ENCODE data around the gene DSCAML1. TPM values are rescaled to one million over a fixed set of nuclear protein-coding genes. Genes with fewer than 3 reads are reported as not detected.

The DSCAML1 gene
- total RNA-seq, 1 donor from 2014 or later = 0.22 TPM

DNA sequence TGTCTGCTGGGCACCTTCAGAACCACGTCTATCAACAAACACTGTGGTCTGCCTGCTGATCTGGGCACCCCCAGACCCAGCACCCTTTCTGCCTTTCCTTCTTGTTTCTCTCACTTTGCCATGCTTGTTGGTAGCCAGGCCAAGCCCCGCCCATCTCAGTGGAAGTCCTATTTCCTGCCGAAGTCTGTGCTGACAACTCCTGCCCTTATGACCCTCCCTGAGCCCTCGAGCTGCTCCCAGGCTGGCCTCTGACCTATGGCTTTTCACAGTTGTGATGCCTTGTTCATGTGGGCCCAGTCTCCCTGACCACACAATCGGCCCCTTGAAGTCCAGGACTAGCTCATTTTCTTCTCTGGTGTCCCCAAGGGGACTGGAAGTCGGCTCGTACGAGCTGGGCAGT lies 132.1 kb downstream of the DSCAML1 start:
- ATAC-seq (peak; percentile 27), DNase-seq (ENCODE audit: missing footprints) (no peak)
- intact Hi-C loops (cut with DNase I) = no loop called here

DNA sequence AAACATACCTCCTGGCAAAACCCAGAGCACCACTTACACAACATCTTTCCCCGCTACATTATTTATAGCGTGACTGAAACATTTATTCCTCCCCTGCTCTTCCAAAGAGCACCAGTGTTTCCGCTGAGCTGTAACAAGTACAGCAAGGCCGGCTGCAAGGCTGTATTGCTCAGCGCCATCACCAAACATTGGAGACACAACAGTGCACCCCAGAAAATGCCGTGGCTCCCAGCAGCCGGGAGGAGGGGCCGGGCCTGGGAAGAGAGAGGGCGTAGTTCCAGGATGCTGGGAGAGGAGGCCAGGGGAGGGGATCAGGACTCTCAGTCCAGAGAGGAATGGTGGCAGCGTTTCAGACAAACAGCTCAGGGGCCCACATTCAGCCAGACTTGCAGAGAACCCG lies 133.2 kb downstream of the DSCAML1 start:
- no peak for ATAC-seq
- intact Hi-C loops (cut with DNase I) = no loop called here
- DNase-seq (ENCODE audit: missing footprints) = no peak

DNA sequence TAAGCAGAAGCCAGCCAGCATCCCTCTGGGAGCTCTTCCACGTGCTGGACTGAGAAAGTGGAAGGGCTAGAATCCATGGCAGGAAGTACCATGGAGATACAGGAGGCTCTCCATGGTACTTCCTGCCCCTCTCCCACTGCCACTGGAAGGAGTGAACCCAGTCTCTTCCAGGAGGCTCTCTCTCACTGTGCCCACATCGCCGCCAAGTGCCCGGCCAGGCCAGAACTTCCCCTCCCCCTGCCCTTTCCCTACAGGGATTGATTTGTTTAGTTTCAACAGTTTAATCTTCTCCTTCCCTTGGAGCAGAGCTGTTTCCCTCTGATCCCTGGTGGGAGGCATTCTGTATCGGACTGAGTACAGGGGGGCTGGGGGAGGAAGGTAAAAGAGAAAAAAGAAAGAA lies 133.6 kb downstream of the DSCAML1 start:
- DNase-seq (ENCODE audit: missing footprints) = no peak
- intact Hi-C loops (cut with DNase I) = no loop called here
- no peak for ATAC-seq

DNA sequence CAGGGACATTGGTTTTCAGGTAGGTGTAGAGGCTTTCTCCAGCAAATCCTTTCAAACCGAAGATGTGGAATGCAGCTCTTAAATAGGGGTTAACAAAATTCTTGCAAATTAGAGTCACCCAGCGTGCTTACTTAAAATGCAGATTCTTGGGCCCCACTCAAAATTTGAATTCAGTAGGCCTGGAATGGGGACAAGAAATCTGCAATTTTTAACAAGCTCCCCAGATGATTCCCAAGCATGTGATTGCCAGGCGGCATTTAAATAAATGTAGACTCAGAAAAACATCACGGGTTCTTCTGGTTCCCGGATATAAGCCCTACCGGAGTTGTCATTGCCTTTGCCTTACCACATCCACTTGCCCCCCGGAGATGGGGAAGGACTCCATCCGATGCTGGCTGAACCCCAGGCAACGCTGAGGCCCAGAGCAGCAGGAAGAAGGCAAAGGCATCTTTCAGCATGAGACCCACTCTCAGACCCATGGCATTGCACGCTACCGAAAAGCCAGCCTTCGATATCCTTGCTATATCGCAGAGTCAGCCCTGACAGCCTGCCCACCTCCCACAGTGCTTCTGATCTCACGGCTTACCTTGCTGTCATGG lies 134.2 kb downstream of the DSCAML1 start:
- intact Hi-C loops (cut with DNase I) = no loop called here
- ATAC-seq (no peak), DNase-seq (ENCODE audit: missing footprints) (no peak)

DNA sequence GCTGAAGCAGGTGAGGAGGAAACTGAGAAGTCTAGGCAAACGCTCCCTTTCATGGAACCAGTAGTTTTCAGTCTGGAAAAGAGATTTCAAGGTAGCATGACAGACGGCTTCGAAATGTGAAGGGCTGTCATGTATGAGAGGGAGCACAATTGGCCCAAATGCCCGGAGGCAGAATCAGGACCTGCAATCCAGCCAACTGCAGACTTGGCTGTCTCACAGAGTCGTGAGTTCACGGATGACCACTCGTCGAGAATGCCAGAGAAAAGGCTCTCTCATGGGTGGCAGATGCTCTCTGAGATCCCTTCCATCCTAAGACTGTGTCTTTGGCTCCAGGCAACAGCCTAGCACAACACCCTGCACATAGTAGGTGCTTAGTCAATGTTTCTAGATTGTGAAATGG lies 134.8 kb downstream of the DSCAML1 start:
- DNase-seq (ENCODE audit: missing footprints) = no peak
- no peak for ATAC-seq
- intact Hi-C loops (cut with DNase I) = no loop called here

DNA sequence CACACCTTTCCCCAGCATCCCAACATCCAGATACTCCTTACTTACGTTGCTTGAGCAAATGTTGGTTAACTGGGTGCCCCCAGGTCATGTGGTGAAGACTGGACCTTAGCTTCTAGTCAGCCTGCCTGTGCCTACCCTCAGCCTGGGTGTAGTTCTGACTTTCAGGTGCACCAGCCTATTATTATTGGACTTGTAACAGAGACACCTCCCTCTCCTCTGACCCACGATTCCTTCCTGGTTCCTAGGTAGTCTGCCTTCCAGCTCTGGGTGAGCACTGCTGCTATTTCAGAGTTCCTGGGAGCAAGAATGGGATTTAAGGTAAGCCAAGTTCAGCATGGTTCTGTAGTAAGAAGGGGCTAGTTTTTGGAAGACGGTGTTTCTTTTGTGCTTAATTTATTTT lies 138.2 kb downstream of the DSCAML1 start:
- intact Hi-C loops (cut with DNase I) = no loop called here
- no peak for ATAC-seq

DNA sequence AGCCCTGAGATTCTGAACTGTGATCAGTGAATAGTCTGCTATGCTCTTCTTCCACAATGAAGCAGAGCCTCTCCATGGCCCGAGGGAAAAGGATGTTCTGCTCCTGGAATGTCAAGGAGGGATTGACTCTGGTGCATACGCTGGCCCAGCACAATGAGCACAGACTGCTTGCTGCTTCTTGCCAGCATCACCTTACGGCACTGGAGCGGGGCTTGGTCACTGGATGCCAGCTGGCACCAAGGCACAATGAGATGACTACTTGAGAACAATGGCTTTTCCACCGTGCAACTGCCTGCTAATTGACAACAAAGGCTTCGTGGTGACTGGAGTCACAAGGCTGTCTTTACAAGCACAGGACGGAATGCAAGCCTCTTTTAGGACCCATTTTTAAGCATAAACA lies 139.2 kb downstream of the DSCAML1 start:
- DNase-seq (ENCODE audit: missing footprints) (no peak), ATAC-seq (peak; percentile 79)
- intact Hi-C loops (cut with DNase I) = no loop called here

More for the DNA sequence above, 138.2 kb downstream of the DSCAML1 start:
- DNase-seq (ENCODE audit: missing footprints) = no peak

DNA sequence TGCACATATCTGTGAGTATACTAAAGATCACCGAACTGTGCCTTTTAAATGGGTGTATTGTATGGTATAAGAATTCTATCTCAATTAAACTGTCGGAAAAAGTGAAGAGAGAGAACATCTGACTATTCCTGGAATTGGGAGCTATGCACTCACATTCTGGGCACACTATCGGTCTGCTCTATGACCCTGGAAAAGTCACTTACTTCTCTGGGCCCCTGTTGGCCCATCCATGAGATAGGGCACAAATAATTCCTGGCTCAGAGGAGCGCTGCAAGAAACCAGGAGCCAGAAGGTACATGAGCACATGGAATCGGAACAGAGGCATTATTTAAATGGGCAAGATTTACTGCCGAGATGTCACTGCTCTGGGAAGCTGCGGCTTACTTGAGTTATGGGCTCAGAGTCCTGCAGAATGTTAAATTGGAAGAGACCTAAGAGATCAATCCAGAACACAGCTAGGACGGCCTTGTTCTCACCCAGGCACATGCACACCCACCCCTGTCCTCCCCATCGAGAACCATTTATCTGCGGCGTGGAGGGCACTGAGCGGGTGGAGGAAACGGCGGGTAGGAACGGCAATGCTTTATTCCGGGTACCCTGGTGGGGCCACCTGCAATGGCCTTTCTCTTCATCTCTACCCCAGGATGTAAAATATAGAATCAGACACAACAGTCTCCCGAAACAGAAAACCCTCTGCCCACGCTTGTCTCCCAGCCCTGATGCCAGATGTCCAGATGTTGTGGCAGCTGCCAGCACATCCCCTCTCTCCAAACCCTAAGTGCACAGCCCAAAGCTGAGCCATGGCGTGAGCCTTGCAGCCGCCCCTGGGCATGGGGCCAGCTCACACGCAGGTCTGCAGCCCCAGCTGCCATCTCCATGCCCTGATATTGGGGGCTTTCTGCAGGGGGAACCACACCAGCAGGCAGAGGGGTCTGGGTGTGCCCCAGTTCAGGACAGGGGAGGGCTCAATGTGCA lies 142.4 kb downstream of the DSCAML1 start:
- intact Hi-C loops (cut with DNase I) = no loop called here
- no peak for DNase-seq (ENCODE audit: missing footprints)
- ATAC-seq = no peak

DNA sequence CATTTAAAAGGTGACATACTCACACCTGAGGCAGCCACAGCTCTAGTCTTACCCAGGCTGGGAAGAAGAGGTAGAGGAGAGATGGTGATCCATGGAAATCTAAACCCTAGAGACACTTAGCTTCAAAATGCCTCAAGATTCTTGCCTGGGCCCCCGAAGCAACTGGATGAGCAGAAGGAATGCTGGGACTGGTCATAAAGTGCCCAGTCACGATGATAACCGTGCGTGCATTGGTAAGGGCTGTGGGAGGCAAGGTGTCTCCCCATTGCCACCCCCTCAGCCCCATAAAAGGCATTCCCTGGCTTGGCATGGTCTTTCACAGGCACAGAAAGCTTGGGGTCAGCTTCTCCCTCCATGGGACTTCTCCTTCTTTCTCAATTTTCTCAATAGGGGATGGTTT lies 144.5 kb downstream of the DSCAML1 start:
- intact Hi-C loops (cut with DNase I) = no loop called here
- no peak for DNase-seq (ENCODE audit: missing footprints)
- ATAC-seq = no peak

DNA sequence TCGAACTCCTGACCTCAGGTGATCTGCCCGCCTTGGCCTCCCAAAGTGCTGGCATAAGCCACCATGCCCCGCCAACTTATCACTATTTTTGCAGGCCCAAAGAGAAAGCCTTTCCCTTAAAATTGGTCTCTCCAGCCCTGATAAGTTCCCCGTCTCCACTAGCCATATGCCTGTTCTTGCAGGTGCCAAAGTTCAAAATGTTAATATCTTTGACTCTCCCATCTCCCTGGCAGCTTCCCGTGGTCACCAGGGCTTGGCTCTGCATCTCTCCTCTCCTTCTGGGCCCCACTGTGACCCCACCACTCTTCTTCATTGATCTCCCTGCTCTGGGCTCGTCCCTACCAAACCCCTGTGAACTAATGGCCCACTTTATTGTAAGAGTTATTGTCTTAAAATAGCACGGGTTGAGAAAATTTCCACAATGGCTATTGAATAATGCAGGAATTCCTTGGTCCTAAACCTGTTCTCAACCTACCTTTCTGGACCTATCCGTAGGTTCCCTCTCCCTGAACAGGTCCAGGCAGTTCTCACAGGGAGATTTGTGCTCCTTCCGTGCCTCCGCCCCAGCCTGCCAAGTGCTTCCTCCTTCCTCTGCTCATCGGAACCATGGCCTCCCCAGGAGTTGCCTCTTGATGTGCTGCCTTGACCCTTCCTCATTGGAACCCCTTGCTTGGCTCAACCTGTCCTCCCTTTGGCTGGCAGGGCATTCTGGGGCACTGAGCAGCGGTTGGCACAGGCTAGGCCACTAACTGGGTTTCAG lies 147.5 kb downstream of the DSCAML1 start:
- no peak for DNase-seq (ENCODE audit: missing footprints)
- intact Hi-C loops (cut with DNase I) = no loop called here

DNA sequence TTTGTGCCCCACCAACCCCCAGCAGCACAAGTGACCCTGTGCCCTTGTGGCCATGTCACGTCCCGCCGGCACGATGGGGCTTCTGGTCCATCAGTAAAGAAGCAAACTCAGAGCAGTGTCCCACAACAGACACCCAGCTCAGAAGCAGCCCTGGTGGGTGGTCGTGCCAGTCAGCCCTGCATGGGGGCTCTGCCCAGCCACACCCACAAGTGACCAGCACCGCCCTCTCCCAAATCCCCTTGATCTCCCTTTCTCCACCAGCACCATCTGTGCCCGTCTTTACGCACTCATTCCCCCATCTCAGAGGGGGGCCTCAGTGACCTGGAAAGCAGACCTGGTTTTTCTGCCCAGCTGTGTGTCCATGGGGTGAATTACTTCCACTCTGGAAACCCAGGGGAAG lies 149.1 kb downstream of the DSCAML1 start:
- no peak for DNase-seq (ENCODE audit: missing footprints)
- intact Hi-C loops (cut with DNase I) = no loop called here
- no peak for ATAC-seq

More for the DNA sequence above, 147.5 kb downstream of the DSCAML1 start:
- ATAC-seq = no peak

DNA sequence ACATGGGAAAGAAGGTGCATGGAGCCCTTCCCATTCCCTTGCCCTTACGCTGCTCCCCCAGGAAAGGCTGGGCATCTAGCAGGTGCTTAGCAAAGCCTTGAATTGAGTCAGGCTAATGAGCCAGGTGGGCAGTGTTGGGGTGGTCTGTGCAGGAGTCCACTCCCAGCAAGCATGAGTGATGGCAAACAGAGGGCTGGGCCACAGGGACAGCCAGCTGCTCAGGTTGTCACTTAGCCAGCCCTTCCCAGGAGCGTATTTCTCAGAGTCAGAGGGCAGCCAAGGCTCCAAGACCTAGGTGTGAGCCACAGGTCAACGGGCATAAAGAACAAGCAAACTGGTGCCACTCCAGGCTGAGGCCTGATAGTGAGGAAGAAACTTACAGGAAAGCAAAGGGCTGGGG lies 149.8 kb downstream of the DSCAML1 start:
- ATAC-seq (no peak), DNase-seq (ENCODE audit: missing footprints) (no peak)
- intact Hi-C loops (cut with DNase I) = no loop called here

DNA sequence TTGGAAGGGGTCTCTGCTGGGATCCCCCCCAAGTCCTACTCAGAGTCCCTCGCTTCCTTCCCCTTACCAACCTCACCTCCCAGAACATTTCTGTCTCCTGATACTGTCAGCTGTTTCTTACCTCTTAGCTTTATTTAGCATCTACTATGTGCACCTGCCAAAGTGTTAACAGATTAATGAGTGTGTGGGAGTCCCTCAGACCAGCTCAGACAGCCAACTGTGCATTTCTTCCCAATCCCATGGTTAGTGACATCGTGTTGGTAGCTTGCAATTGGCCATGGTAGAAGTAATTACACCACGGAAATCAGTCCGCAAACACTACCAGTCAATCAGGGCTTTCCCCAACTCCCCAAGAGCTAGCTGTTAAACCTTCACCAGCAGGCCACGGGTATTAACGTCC lies 150.6 kb downstream of the DSCAML1 start:
- no peak for DNase-seq (ENCODE audit: missing footprints)
- intact Hi-C loops (cut with DNase I) = no loop called here
- no peak for ATAC-seq

DNA sequence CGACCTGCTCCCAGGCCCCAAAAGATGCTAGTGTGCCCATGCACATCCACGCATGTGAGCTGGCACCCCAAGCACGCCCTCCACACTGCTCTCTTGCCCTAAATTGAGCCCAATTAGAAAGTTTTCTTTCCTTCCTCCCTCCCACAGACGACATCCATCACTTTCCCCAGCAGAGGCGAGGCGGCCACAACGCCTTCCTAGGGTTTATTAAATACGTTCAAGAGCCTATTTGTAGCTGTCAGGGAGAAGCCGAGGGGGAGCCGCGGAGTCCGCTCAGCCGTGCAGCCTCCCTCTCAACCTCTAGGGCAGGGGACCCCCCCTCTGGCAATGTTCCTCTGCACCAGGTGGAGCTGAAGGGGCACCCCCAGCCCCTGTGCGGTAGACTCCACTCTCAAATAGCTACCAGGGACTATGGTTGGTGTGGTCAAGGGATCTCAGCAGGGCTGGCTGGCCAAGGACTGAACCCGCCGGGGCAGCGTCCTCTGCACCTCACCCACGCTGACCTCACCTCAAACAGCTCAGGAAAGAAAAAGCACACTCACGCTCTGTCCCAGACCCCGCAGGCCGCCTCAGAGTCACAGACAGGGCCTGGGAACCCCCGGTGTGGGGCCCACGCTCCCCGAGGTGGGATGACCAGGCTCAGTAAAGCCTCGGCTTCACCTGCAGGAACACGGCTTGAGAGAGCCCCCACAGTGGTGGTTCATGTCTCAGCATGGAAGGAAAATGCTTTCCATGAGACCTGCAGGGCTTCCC lies 152.4 kb downstream of the DSCAML1 start:
- DNase-seq (ENCODE audit: missing footprints) = no peak
- ATAC-seq = no peak
- intact Hi-C loops (cut with DNase I) = no loop called here

DNA sequence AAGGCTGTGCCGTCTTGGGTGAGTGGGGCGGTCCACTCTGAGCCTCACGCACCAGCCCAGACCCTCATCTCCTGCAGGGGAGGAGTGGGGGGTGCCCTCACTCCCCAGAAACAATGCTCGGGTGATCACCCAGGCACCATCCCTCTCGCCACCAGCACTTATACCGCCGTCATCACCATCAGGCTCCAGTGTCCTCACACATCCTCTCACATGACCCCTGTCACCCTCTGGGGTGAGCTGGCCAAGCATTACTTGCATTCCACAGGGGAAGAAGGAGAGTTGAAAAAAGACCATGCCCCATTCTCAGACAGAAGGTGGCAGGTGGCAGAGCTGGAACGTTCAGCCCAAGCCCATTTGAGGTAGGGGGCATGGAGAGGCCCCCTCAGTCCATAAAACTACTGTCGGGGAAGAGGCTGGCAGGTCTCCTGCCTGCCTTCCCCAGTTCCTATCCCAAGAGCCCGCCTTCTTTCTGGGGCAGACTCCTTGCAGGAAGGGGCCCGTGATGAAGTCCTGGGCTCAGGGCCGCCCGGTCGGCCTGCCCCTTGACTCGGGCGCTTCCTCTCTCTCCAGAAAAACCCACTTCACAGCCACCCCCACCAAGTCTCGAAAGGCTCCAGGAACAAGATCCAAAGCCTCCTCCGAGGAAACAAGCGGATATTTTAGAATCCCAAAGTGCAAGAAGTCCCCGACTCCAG lies 153.3 kb downstream of the DSCAML1 start:
- ATAC-seq (peak; percentile 73), DNase-seq (ENCODE audit: missing footprints) (no peak)
- intact Hi-C loops (cut with DNase I) = no loop called here

DNA sequence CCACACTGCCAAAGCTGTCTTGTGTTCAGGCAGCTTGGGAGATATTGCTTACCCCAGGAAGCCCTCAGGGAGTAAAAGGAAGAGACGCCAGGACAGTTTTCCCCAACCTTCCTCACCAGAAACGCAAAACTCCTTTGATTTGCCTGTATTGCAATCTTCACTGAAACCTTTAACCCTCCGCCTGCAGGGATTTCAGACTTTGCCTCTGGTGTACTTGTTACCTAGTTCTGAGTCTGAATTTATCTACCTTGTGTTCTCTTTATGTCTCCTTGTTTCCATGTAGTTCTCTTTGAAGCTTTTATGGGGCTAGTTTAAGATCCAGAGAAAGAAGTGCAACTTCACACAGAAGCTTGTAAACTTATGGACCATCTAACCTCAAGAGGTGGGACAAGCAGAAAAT lies 154.2 kb downstream of the DSCAML1 start:
- ATAC-seq (no peak), DNase-seq (ENCODE audit: missing footprints) (no peak)
- intact Hi-C loops (cut with DNase I) = no loop called here

DNA sequence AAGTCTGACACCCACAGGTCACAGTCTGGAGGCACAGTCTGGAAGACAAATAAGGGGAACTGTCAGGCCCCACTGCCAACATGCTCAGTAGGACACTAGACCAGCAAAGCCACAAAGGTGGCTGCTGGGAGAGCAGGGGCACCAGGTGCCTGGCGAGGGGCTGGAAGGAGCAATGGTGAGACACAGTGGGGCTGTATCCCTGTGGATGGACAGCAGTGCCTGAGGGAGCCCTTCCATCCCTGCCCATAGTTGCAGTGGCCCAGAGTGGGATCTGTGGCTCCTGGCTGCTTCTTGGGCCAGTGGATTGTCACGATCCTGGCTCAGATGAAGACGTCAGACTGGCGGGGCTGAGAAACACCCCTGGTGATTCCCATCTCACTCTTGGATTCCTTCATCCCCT lies 154.6 kb downstream of the DSCAML1 start:
- ATAC-seq (no peak), DNase-seq (ENCODE audit: missing footprints) (no peak)
- intact Hi-C loops (cut with DNase I) = no loop called here

Measured in Right ventricle myocardium inferior (tissue), 1 donor.